ENCODE data around the gene PITPNC1. TPM values are rescaled to one million over a fixed set of nuclear protein-coding genes. Genes with fewer than 3 reads are reported as not detected.
"Not testable (repeated sequence)": the region's sequence is repeated elsewhere in the genome, so short reads cannot be mapped to it uniquely, and the experiment has no call there.

The PITPNC1 gene
- total RNA-seq, 1 donor from 2014 or later = 21.5 TPM

DNA sequence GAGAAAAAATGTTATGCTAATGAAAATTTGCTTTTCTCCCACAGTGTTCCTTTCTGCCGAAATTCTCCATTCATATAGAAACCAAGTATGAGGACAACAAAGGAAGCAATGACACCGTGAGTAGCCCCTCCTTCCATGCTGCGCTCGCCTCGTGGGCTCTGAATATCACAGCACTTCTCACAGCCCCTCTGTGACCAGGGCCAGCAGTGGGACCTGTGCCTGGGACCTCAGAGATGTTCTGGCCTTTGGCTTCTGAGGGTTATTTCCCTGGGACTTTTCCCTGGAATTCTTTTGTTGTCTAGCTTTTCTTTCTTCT lies 201.0 kb downstream of the PITPNC1 start:
- Mint-ChIP-seq H3K4me1 (peaks cover 17% of the 10 kb centered on the region), H3K36me3 (ENCODE audit: low read depth) (peaks cover 3% of the 10 kb centered on the region), H3K27me3 (ENCODE audit: low read depth) (no peaks in the 10 kb centered on the region), H3K4me3 (peak overlapping the region; percentile 20), H3K9me3 (no peaks in the 10 kb centered on the region), H3K27ac (ENCODE audit: unreplicated experiment) (peak overlapping the region; percentile 89)
- TF ChIP-seq, protein P1, sequence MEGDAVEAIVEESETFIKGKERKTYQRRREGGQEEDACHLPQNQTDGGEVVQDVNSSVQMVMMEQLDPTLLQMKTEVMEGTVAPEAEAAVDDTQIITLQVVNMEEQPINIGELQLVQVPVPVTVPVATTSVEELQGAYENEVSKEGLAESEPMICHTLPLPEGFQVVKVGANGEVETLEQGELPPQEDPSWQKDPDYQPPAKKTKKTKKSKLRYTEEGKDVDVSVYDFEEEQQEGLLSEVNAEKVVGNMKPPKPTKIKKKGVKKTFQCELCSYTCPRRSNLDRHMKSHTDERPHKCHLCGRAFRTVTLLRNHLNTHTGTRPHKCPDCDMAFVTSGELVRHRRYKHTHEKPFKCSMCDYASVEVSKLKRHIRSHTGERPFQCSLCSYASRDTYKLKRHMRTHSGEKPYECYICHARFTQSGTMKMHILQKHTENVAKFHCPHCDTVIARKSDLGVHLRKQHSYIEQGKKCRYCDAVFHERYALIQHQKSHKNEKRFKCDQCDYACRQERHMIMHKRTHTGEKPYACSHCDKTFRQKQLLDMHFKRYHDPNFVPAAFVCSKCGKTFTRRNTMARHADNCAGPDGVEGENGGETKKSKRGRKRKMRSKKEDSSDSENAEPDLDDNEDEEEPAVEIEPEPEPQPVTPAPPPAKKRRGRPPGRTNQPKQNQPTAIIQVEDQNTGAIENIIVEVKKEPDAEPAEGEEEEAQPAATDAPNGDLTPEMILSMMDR (conservative IDR thresholded peaks at IDR 0.05) = no peak
- DNase-seq (ENCODE audit: low read depth, low spot score) = peak; percentile 22

DNA sequence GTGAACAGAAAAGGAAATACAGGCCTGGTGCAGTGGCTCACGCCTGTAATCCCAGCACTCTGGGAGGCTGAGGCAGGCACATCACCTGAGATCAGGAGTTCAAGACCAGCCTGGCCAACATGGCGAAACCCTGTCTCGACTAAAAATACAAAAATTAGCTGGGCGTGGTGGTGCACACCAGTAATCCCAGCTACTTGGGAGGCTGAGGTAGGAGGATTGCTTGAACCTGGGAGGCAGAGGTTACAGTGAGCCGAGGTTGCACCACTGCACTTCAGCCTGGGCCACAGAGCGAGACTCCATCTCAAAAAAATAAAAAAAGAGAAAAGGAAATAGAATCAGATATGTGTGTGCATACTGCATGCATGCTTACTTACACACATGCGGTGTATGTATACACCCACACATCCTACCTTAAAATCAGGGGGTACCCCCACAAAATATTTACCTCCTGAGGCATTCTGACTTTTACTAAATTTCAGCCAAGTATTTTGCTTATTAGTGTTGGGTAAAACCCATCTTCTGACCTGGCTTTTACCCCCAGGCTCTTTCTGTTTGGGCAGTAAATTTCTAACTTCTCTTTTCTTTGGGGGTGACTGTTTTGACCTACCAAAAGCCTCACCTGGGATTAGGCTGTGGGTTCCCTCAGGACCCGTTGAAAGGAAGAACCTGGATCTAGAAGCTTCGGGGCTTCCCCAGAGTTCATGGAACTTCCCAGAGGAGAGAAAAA lies 201.8 kb downstream of the PITPNC1 start:
- H3K27me3 Mint-ChIP-seq (ENCODE audit: low read depth); DNase-seq (ENCODE audit: low read depth, low spot score); H3K36me3 Mint-ChIP-seq (ENCODE audit: low read depth); H3K9me3 Mint-ChIP-seq: not testable (repeated sequence)
- Mint-ChIP-seq H3K27ac (ENCODE audit: unreplicated experiment) (peak overlapping the region; percentile 89), H3K4me3 (peak overlapping the region; percentile 20), H3K4me1 (peaks cover 17% of the 10 kb centered on the region)

DNA sequence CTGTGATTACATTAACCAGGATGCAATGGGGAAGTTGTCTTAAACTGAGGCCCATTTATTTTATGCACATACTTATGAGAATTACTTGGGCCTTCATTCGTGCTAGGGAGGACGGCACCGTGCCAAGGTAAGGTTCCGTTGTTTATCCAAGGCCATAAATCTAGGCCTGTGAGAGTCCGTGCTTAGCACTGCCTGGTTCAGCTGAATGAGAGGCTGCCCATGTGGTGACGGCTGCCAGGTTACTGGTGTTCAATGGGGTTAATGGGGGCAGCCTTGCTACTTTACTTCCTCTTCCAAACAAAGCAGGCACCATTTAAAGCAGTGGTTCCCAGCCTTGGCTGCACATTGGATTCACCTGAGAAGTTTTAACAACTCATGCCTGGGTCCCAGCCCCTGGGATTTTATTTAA lies 205.6 kb downstream of the PITPNC1 start:
- no peak overlapping the region for H3K4me3 Mint-ChIP-seq
- no peaks in the 10 kb centered on the region for H3K27me3 Mint-ChIP-seq (ENCODE audit: low read depth)
- no peak overlapping the region for H3K27ac Mint-ChIP-seq (ENCODE audit: unreplicated experiment)
- H3K36me3 Mint-ChIP-seq (ENCODE audit: low read depth) = peaks cover 15% of the 10 kb centered on the region
- H3K4me1 Mint-ChIP-seq = peaks cover 29% of the 10 kb centered on the region
- TF ChIP-seq, protein P1 (conservative IDR thresholded peaks at IDR 0.05) = no peak
- no peak for DNase-seq (ENCODE audit: low read depth, low spot score)
- H3K9me3 Mint-ChIP-seq = peaks cover 4% of the 10 kb centered on the region

DNA sequence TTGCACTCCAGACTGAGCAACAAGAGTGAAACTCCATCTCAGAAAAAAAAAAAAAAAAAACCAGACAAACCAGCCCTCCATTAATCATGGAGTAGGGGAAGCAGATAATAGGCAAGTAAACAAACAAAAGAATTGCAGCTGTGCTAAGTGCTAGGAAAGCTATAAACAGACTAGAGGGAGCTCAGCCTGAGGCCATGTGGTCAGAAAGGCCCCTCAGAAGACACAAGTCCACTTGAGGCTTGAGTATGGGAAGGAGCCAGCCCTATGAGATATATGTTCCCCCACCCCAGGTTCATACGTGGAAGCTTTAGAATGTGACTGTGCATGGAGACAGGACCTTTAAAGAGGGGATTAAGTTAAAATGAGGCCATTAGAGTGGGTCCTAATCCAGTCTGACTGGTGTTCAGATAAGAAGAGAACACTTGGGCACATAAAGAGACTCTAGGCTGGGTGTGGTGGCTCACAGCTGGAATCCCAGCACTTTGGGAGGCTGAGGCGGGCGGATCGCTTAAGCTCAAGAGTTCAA lies 208.1 kb downstream of the PITPNC1 start:
- no peak for DNase-seq (ENCODE audit: low read depth, low spot score)
- peak overlapping the region; percentile 27 for H3K27ac Mint-ChIP-seq (ENCODE audit: unreplicated experiment)
- no peak overlapping the region for H3K4me3 Mint-ChIP-seq
- H3K4me1 Mint-ChIP-seq = peaks cover 19% of the 10 kb centered on the region
- peaks cover 15% of the 10 kb centered on the region for H3K36me3 Mint-ChIP-seq (ENCODE audit: low read depth)
- peaks cover 4% of the 10 kb centered on the region for H3K9me3 Mint-ChIP-seq
- no peaks in the 10 kb centered on the region for H3K27me3 Mint-ChIP-seq (ENCODE audit: low read depth)
- TF ChIP-seq, protein P1 (conservative IDR thresholded peaks at IDR 0.05) = no peak

DNA sequence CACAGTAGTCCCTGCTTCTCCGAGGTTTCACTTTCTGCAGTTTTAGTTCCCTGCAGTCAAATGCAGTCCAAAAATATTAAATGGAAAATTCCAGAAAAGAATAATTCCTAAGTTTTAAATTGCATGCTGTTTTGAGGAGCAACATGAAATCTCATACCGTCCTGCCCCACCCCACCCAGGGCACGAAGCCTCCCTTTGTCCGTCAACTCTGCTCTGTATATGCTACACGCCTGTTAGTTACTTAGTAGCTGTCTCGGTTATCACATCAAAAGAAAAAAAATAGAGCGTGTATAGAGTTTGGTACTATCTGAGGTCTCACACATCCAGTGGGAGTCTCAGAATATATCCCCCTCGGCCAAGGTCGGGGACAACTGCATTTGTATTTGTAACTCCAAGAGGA lies 211.2 kb downstream of the PITPNC1 start:
- H3K27me3 Mint-ChIP-seq (ENCODE audit: low read depth) = no peaks in the 10 kb centered on the region
- TF ChIP-seq, protein P1 (conservative IDR thresholded peaks at IDR 0.05) = no peak
- no peak overlapping the region for H3K27ac Mint-ChIP-seq (ENCODE audit: unreplicated experiment)
- DNase-seq (ENCODE audit: low read depth, low spot score) = no peak
- H3K4me3 Mint-ChIP-seq = no peak overlapping the region
- H3K36me3 Mint-ChIP-seq (ENCODE audit: low read depth) = peaks cover 22% of the 10 kb centered on the region
- H3K9me3 Mint-ChIP-seq = peaks cover 7% of the 10 kb centered on the region
- H3K4me1 Mint-ChIP-seq = peaks cover 14% of the 10 kb centered on the region

DNA sequence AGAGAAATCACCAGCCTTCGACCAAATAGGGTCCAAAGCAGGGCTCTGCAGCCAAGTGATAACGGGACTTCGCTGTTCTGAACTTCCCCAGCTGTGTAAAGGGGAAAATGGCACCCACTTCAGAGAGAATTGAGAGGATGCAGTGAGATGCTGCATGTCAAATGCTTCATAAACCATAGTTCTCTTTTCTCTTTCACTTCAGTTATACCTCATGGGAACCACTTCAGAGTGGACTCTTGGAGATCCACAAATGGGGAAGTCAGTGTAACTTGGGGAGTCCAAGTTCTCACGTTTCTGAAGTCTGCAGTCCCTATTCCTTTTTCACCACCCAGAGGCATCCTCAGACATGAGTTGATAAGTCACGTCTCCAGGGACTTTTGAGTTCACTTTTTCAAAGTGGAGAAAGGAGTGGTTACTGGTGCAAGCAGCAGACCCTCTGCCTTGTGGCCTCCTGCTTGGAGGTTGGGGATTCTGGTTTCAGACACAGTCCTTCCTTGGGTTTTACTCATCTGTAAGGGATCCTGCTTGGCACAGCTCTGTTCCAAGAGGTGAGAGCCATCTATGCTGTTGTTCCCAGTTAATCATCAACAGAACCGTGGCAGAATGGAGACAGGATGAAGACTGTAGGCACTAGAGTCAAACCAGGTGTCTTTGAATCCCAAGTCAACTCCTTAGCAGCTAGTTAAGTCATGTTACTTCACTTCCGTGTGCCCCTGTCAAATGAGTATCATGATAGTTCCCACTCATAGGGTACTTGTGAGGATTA lies 217.2 kb downstream of the PITPNC1 start:
- TF ChIP-seq, protein P1 (conservative IDR thresholded peaks at IDR 0.05) = no peak
- no peak for DNase-seq (ENCODE audit: low read depth, low spot score)
- Mint-ChIP-seq H3K36me3 (ENCODE audit: low read depth) (peaks cover 18% of the 10 kb centered on the region), H3K9me3 (peaks cover 5% of the 10 kb centered on the region), H3K27me3 (ENCODE audit: low read depth) (no peaks in the 10 kb centered on the region), H3K4me3 (no peak overlapping the region), H3K4me1 (peaks cover 18% of the 10 kb centered on the region), H3K27ac (ENCODE audit: unreplicated experiment) (no peak overlapping the region)

Data from neural crest cell (in vitro differentiated cells).